A549 (cell line): ENCODE measurements around the gene PIK3R6. TPM values are rescaled to one million over a fixed set of nuclear protein-coding genes. Genes with fewer than 3 reads are reported as not detected.

Source experiments
- ATAC-seq, 2 experiments: fragments of 200-7000 bp in 1 of 2; fragments of >200 bp in 1 of 2; cut with Nextera tagmentation in 1 of 2; cut with Tn5 transposase in 1 of 2; 3 replicates each; pipeline versions ENCODE4 v1.8.0 to v1.9.1; 2018 to 2020; ENCODE audit warnings: mild to moderate bottlenecking in 1 of 2, moderate library complexity in 1 of 2
- CTCF ChIA-PET: fragments of 300-600 bp; sonication (Branson Sonifier 250); formaldehyde crosslinking; extraction: SDS; loops from one replicate; lab custom pipeline; 2021; ENCODE audit warnings: antibody characterized with exemption, inconsistent platforms; lab: Yijun Ruan, JAX
- POLR2A ChIA-PET: fragments of 350-600 bp; formaldehyde crosslinking; extraction: SDS; loops from one replicate; lab custom pipeline; 2021; ENCODE audit warnings: antibody characterized with exemption, inconsistent platforms; lab: Yijun Ruan, JAX
- DNase-seq, 2 experiments: peaks; one replicate each; pipeline versions ENCODE4 v3.0.0 to v3.0.0-alpha.2; 2011 to 2016; ENCODE audit warnings: low read depth in 1 of 2, low spot score in 1 of 2
- FAIRE-seq: peaks from 2 replicates; lab custom pipeline; 2011; peaks lifted over from hg19 to GRCh38; lab: Jason Lieb, UNC
- H3K27ac ChIP-seq, 2 experiments: fragments of >200 bp; sonication (Bioruptor Twin); formaldehyde crosslinking; 3 replicates each; pipeline ENCODE4 v1.5.1; 2016 to 2017
- H3K4me1 ChIP-seq: fragments of >200 bp; sonication (Bioruptor Twin); formaldehyde crosslinking; 3 replicates; pipeline ENCODE4 v1.6.1; 2016
- H3K4me2 ChIP-seq: fragments of >200 bp; sonication (Bioruptor Twin); formaldehyde crosslinking; 3 replicates; pipeline ENCODE4 v1.6.1; 2016
- H3K4me3 ChIP-seq: fragments of >200 bp; sonication (Bioruptor Twin); formaldehyde crosslinking; 3 replicates; pipeline ENCODE4 v1.5.1; 2016
- H3K9me3 ChIP-seq: fragments of >200 bp; sonication (Bioruptor Twin); formaldehyde crosslinking; 3 replicates; pipeline ENCODE4 v1.6.1; 2016
- CBX2 ChIP-seq: fragments of 200-600 bp; sonication (generic); IDR thresholded peaks from 2 replicates; pipeline ENCODE4 v1.6.1; 2016; ENCODE audit warnings: low read depth, mild to moderate bottlenecking, borderline replicate concordance
- CEBPB ChIP-seq, 2 experiments: fragments of >200 bp in 1 of 2; sonication (Bioruptor Twin) in 1 of 2; formaldehyde crosslinking in 1 of 2; IDR thresholded peaks; 2 replicates each; pipeline ENCODE4 v1.6.1; 2012 to 2016
- CHD2 ChIP-seq: fragments of 150-350 bp; IDR thresholded peaks from 2 replicates; pipeline ENCODE4 v1.6.1; 2014; ENCODE audit warnings: low read length; ENCODE audit not compliant: partially characterized antibody
- EHF ChIP-seq: fragments of 250-450 bp; sonication (Bioruptor Pico); IDR thresholded peaks from 2 replicates; pipeline ENCODE4 v1.5.0; 2020; ENCODE audit warnings: mild to moderate bottlenecking
- FOXS1 ChIP-seq: fragments of 250-450 bp; sonication (Bioruptor Pico); IDR thresholded peaks from 2 replicates; pipeline ENCODE4 v1.5.0; 2020; ENCODE audit warnings: mild to moderate bottlenecking, moderate library complexity
- HOXA7 ChIP-seq: fragments of 250-450 bp; sonication (Bioruptor Pico); IDR thresholded peaks from 2 replicates; pipeline ENCODE4 v1.5.0; 2020; ENCODE audit warnings: mild to moderate bottlenecking, moderate library complexity
- HOXB13 ChIP-seq: fragments of 250-450 bp; sonication (Bioruptor Pico); IDR thresholded peaks from 2 replicates; pipeline ENCODE4 v1.5.0; 2020; ENCODE audit warnings: low read depth, mild to moderate bottlenecking, moderate library complexity
- KDM5A ChIP-seq: fragments of 200-600 bp; sonication (generic); IDR thresholded peaks from 2 replicates; pipeline ENCODE4 v1.6.1; 2016; ENCODE audit warnings: antibody characterized with exemption, mild to moderate bottlenecking
- NPAS2 ChIP-seq: fragments of 250-450 bp; sonication (Bioruptor Pico); IDR thresholded peaks from 2 replicates; pipeline ENCODE4 v1.8.0; 2022; ENCODE audit warnings: mild to moderate bottlenecking, moderate library complexity, borderline replicate concordance
- NR3C1 ChIP-seq: fragments of >200 bp; sonication (Bioruptor Twin); formaldehyde crosslinking; IDR thresholded peaks from 3 replicates; pipeline ENCODE4 v1.6.1; 2017
- PHF8 ChIP-seq: fragments of 200-600 bp; sonication (generic); IDR thresholded peaks from 2 replicates; pipeline ENCODE4 v1.6.1; 2016; ENCODE audit warnings: low read depth, mild to moderate bottlenecking, antibody characterized with exemption, moderate library complexity, borderline replicate concordance
- POLR2A ChIP-seq: IDR thresholded peaks from 2 replicates; pipeline ENCODE4 v1.6.1; 2012; ENCODE audit warnings: mild to moderate bottlenecking, low read length
- RAD21 ChIP-seq, 2 experiments: fragments of >200 bp in 1 of 2; sonication (Bioruptor Twin) in 1 of 2; formaldehyde crosslinking in 1 of 2; IDR thresholded peaks in 1 of 2; conservative IDR thresholded peaks in 1 of 2; 2 replicates in 1 of 2; 3 replicates in 1 of 2; pipeline ENCODE4 v1.6.1; 2012 to 2018; ENCODE audit warnings: inconsistent platforms in 1 of 2
- REST ChIP-seq: fragments of 200-600 bp; sonication (generic); IDR thresholded peaks from 2 replicates; pipeline ENCODE4 v1.6.1; 2016; ENCODE audit warnings: antibody characterized with exemption, mild to moderate bottlenecking, moderate library complexity
- SMC3 ChIP-seq: fragments of >200 bp; sonication (Bioruptor Twin); formaldehyde crosslinking; IDR thresholded peaks from 3 replicates; pipeline ENCODE4 v1.6.1; 2018; ENCODE audit warnings: inconsistent platforms
- ZC3H11A ChIP-seq: fragments of 450-650 bp; IDR thresholded peaks from 2 replicates; pipeline ENCODE4 v1.6.1; 2014; ENCODE audit warnings: antibody characterized with exemption, mild to moderate bottlenecking
- WGBS: methylation state at CpG from one replicate; pipeline ENCODE4 v1.1.6; 2017; ENCODE audit errors: missing lambda C conversion rate; 5-methylcytosine and 5-hydroxymethylcytosine counted together
- polyA plus RNA-seq, 4 experiments: library from polyadenylated mRNA; depleted of rRNA in 3 of 4; stranded (reverse); fragments of >200 nt; fragmentation: RNase III in 1 of 4; extraction: RNeasy Plus Mini Kit Qiagen cat#74134 plus additional on column Dnase treatment in 1 of 4; gene quantifications; 2 replicates in 3 of 4; 3 replicates in 1 of 4; pipeline ENCODE4 v1.2.3, GENCODE V29; 2011 to 2017
- TF ChIP-seq, protein P1 (sequence below): fragments of 150-350 bp; IDR thresholded peaks from 2 replicates; pipeline ENCODE4 v1.6.1; 2014; ENCODE audit warnings: low read depth, mild to moderate bottlenecking, low read length
- TF ChIP-seq, protein P2 (sequence below): fragments of 250-450 bp; sonication (Bioruptor Pico); IDR thresholded peaks from 2 replicates; pipeline ENCODE4 v1.5.0; 2021; ENCODE audit warnings: mild to moderate bottlenecking, moderate library complexity, borderline replicate concordance

PIK3R6 gene
- polyA plus RNA-seq, 2 of the 4 experiments (the other 2 are of a cell fraction): not detected

DNA sequence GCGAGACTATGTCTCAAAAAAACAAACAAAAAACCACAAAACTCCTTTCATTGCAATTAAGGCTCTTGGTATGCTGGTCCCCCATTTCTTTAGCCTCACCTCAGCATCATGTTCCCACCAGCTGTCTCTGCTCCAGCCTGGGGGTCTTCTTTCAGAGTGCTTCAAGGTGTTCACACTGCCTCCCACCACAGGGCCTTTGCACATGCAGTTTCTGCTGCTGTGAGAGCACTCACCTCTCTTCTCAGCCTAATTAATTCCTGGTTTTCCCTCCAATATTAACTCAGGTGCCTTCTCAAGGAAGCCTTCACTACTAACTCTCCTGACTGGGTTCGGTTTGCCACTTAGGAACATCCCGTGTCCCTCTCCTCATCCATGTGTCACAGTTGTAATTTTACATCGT is 15.9 kb upstream of the PIK3R6 start:
- no peak for DNase-seq
- 0 out of 3 replicates have a peak, but pooled peaks cover 3% of the 10 kb centered on the region for H3K4me1 ChIP-seq
- FAIRE-seq: no peak
- ATAC-seq: no peak
- POLR2A ChIA-PET: no interaction called here
- no peak overlapping the region for H3K27ac ChIP-seq
- no peak overlapping the region for H3K4me2 ChIP-seq
- WGBS: 87% methylated on average over 4 of the region's 4 CpGs
- TF ChIP-seq, protein P1, sequence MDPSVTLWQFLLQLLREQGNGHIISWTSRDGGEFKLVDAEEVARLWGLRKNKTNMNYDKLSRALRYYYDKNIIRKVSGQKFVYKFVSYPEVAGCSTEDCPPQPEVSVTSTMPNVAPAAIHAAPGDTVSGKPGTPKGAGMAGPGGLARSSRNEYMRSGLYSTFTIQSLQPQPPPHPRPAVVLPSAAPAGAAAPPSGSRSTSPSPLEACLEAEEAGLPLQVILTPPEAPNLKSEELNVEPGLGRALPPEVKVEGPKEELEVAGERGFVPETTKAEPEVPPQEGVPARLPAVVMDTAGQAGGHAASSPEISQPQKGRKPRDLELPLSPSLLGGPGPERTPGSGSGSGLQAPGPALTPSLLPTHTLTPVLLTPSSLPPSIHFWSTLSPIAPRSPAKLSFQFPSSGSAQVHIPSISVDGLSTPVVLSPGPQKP: no peak
- TF ChIP-seq NPAS2: no peak
- no peak for TF ChIP-seq POLR2A
- TF ChIP-seq CBX2: no peak
- TF ChIP-seq HOXB13 (CRISPR knock-in tag): no peak
- TF ChIP-seq HOXA7: no peak
- TF ChIP-seq NR3C1: no peak
- no peak for TF ChIP-seq CEBPB (IDR thresholded peaks at IDR 0.05)
- TF ChIP-seq, protein P2, sequence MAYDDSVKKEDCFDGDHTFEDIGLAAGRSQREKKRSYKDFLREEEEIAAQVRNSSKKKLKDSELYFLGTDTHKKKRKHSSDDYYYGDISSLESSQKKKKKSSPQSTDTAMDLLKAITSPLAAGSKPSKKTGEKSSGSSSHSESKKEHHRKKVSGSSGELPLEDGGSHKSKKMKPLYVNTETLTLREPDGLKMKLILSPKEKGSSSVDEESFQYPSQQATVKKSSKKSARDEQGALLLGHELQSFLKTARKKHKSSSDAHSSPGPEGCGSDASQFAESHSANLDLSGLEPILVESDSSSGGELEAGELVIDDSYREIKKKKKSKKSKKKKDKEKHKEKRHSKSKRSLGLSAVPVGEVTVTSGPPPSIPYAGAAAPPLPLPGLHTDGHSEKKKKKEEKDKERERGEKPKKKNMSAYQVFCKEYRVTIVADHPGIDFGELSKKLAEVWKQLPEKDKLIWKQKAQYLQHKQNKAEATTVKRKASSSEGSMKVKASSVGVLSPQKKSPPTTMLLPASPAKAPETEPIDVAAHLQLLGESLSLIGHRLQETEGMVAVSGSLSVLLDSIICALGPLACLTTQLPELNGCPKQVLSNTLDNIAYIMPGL (CRISPR knock-in tag): no peak
- no peak for TF ChIP-seq KDM5A
- no peak for TF ChIP-seq REST
- CTCF ChIA-PET: interaction anchor here (1.8 to 6.0 kb wide), 2 partner anchors 11 to 115 kb away, joined by 10 to 40 read pairs; no protein-coding TSS in a partner anchor
- no peaks in the 10 kb centered on the region for H3K9me3 ChIP-seq
- no peak overlapping the region for H3K4me3 ChIP-seq

GRCh38 chr17:8881606-8882005 is 14.1 kb upstream of the PIK3R6 start:
- H3K4me2 ChIP-seq: no peak overlapping the region
- no peak for FAIRE-seq
- POLR2A ChIA-PET: no interaction called here
- H3K4me1 ChIP-seq: no peaks in the 10 kb centered on the region
- DNase-seq: no peak
- no peak for ATAC-seq
- H3K27ac ChIP-seq: no peak overlapping the region
- 82% methylated on average over 7 of the region's 7 CpGs for WGBS
- CTCF ChIA-PET: interaction anchor here (1.8 to 6.0 kb wide), 2 partner anchors 13 to 117 kb away, joined by 10 to 40 read pairs; no protein-coding TSS in a partner anchor
- no peak for TF ChIP-seq PHF8
- TF ChIP-seq EHF (CRISPR knock-in tag): no peak
- TF ChIP-seq ZC3H11A: no peak
- TF ChIP-seq NPAS2: no peak
- TF ChIP-seq HOXB13 (CRISPR knock-in tag): no peak
- no peak for TF ChIP-seq FOXS1 (CRISPR knock-in tag)
- TF ChIP-seq, all 56 proteins: peak for 0
- no peaks in the 10 kb centered on the region for H3K9me3 ChIP-seq
- H3K4me3 ChIP-seq: no peak overlapping the region

DNA sequence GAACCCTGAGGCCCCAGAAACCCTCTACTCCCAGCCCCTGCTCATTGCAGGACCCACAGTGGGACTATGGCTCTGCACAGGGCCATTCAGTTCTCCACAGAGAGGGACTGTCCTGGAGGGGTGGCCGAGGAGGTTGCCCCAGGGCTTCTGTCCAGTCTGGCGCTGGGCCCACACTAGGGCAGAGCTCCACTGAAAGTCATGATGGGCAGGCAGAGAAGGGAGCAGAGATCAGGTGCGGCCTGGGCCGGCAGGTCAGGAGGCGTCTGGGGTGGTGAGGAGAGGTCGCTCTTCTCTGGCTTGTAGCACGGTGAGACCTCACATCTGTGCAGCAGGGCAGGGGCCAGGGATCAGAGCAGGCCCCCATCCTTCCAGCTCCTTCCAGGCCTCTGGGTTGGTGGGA is 13.0 kb upstream of the PIK3R6 start:
- H3K27ac ChIP-seq: no peak overlapping the region
- TF ChIP-seq RAD21 (conservative IDR thresholded peaks at IDR 0.05 in 1 of 2, IDR thresholded peaks at IDR 0.05 in 1 of 2): no peak
- TF ChIP-seq CHD2: no peak
- no peak for TF ChIP-seq ZC3H11A
- no peak for TF ChIP-seq SMC3
- POLR2A ChIA-PET: no interaction called here
- FAIRE-seq (no peak), ATAC-seq (no peak; a peak in 1 of 6 replicates), DNase-seq (no peak)
- no peaks in the 10 kb centered on the region for H3K4me1 ChIP-seq
- H3K4me3 ChIP-seq: no peak overlapping the region
- no peaks in the 10 kb centered on the region for H3K9me3 ChIP-seq
- CTCF ChIA-PET: interaction anchor here (0.5 to 6.0 kb wide), 7 partner anchors 9 to 811 kb away, joined by 3 to 40 read pairs (median 3); no protein-coding TSS in a partner anchor
- WGBS: 66% methylated on average over 7 of the region's 7 CpGs
- H3K4me2 ChIP-seq: no peak overlapping the region
